GM20000 (cell line): ENCODE measurements around the gene TPCN1.

Experiments
- DNase-seq: peaks from one replicate; pipeline ENCODE4 v3.0.0; 2012; ENCODE audit warnings: low spot score
- CTCF ChIP-seq: IDR thresholded peaks from 2 replicates; pipeline ENCODE4 v1.5.1; 2012; ENCODE audit warnings: mild to moderate bottlenecking, control low read depth; ENCODE audit errors: extremely low read depth, missing control alignments

The TPCN1 gene

DNA sequence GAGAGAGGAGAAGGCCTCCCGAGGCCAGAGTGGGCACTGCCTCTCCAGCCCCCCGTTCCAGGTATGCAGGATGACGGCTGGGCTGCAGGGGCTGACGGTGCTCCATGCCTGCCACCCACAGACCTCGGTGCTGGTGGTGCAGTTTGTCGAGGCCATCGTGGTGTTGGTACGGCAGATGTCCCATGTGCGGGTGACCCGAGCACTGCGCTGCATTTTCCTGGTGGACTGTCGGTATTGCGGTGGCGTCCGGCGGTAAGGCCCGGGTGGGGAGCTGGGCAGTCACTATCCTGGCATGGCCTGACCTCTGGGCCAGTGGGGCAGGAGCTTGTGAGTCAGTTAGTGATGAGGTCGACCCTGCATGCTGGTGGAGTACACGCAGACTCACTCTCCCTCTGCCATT is 47.4 kb downstream of the TPCN1 start:
- no peak for DNase-seq
- TF ChIP-seq CTCF, result no peak

DNA sequence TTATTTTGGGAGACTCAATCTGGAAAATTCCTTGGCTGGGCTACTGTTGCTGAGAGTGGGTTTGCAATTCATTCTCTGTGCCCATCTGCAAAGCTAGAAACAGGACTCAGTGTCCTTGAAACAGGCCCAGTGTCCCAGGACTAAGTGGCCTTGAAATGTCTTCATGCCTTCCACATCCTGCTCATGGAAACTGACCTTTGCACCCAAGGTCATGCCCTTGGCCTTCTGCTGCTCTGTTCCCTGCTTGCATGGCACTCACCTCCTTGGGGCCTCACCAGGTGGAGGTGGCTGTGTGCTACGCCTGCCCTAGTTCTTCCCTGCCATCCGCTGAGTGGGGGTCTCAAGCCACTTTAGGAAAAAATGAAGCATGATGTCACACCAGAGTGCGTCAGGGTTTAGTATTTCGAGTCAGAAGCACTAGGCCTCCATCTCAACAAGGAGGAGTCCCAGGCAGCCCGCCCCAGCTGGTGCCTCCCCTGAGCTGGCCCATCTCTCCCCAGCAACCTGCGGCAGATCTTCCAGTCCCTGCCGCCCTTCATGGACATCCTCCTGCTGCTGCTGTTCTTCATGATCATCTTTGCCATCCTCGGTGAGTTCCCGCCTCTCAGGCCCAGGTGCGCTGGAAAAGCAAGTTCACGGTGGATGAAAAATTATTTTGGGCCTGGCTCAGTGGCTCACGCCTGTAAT is 48.1 kb downstream of the TPCN1 start:
- no peak for TF ChIP-seq CTCF
- no peak for DNase-seq

DNA sequence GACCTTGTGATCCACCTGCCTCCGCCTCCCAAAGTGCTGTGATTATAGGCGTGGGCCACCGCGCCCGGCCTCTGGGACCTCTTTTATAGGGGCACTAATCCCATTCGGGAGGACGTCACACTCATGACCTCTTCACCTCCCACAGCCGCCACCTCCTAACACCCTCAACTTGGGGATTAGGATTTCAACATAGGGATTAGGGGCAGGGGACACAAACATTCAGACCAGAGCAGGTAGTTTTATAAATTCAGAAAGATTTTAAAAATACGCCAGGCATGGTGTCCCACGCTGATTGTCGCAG is 49.4 kb downstream of the TPCN1 start:
- no peak for DNase-seq
- no peak for TF ChIP-seq CTCF

GRCh38 chr12:113271466-113271852 is 50.2 kb downstream of the TPCN1 start:
- TF ChIP-seq CTCF, result no peak
- DNase-seq, result no peak

- no peak for TF ChIP-seq CTCF
- DNase-seq, result peak; percentile 59
These were observed 50.7 kb downstream of the TPCN1 start for GRCh38 chr12:113271853-113272561.

- no peak for DNase-seq
- TF ChIP-seq CTCF, result no peak
These were observed 51.9 kb downstream of the TPCN1 start for GRCh38 chr12:113273053-113273725.

GRCh38 chr12:113274848-113275247 is 53.6 kb downstream of the TPCN1 start:
- no peak for DNase-seq
- TF ChIP-seq CTCF, result no peak
